GM23338 (cell line): Measurements from ENCODE around the gene GPR35. TPM values are rescaled to one million over a fixed set of nuclear protein-coding genes. Genes with fewer than 3 reads are reported as not detected.

ENCODE experiments used
- ATAC-seq: fragments of 200-7000 bp; cut with Tn5 transposase; 3 replicates; pipeline ENCODE4 v1.9.1; 2020
- DNase-seq: peaks from one replicate; pipeline ENCODE4 v3.0.0-alpha.2; 2015; ENCODE audit warnings: low spot score
- H2AFZ ChIP-seq: fragments of 200-600 bp; sonication (generic); 2 replicates; pipeline ENCODE4 v1.8.0; 2016; ENCODE audit warnings: antibody characterized with exemption, mild to moderate bottlenecking, moderate library complexity
- H3F3A ChIP-seq: fragments of 200-600 bp; sonication (generic); replicated peaks from 2 replicates; pipeline ENCODE4 v1.8.0; 2017; ENCODE audit warnings: antibody characterized with exemption, mixed run types, low read depth
- H3K27ac ChIP-seq: fragments of 200-600 bp; sonication (generic); 2 replicates; pipeline ENCODE4 v1.6.1; 2016; ENCODE audit warnings: low read depth
- H3K27me3 ChIP-seq: fragments of 200-600 bp; sonication (generic); 2 replicates; pipeline ENCODE4 v1.8.0; 2016; ENCODE audit warnings: mild to moderate bottlenecking, mixed run types, moderate library complexity; ENCODE audit not compliant: insufficient read depth
- H3K36me3 ChIP-seq: fragments of 200-600 bp; sonication (generic); 2 replicates; pipeline ENCODE4 v1.8.0; 2016; ENCODE audit warnings: mild to moderate bottlenecking; ENCODE audit not compliant: insufficient read depth
- H3K4me1 ChIP-seq: fragments of 200-600 bp; sonication (generic); 2 replicates; pipeline ENCODE4 v1.8.0; 2016; ENCODE audit warnings: mild to moderate bottlenecking, moderate library complexity; ENCODE audit not compliant: insufficient read depth
- H3K4me2 ChIP-seq: fragments of 200-600 bp; sonication (generic); 2 replicates; pipeline ENCODE4 v1.7.1; 2017; ENCODE audit warnings: mixed run types
- H3K4me3 ChIP-seq: fragments of 200-600 bp; sonication (generic); 2 replicates; pipeline ENCODE4 v1.6.1; 2016; ENCODE audit warnings: mixed run types
- H3K79me2 ChIP-seq: fragments of 200-600 bp; sonication (generic); replicated peaks from 2 replicates; pipeline ENCODE4 v1.8.0; 2017; ENCODE audit warnings: mild to moderate bottlenecking; ENCODE audit not compliant: insufficient read depth
- H3K9me2 ChIP-seq: fragments of 200-600 bp; sonication (generic); 2 replicates; pipeline ENCODE4 v1.8.0; 2017; ENCODE audit not compliant: insufficient read depth
- H4K20me1 ChIP-seq: fragments of 200-600 bp; sonication (generic); replicated peaks from 2 replicates; pipeline ENCODE4 v1.8.0; 2017; ENCODE audit warnings: mild to moderate bottlenecking; ENCODE audit not compliant: insufficient read depth
- H3K27ac Mint-ChIP-seq: 2 replicates; pipeline ENCODE4 v1.8.0; 2020; ENCODE audit warnings: inconsistent platforms, mild to moderate bottlenecking, moderate library complexity, mixed read lengths
- H3K27me3 Mint-ChIP-seq: 3 replicates; pipeline ENCODE4 v1.8.0; 2022; ENCODE audit warnings: low read depth, mild to moderate bottlenecking, moderate library complexity, mixed read lengths, inconsistent platforms; ENCODE audit not compliant: insufficient read depth, poor library complexity
- H3K36me3 Mint-ChIP-seq: 3 replicates; pipeline ENCODE4 v1.8.0; 2021; ENCODE audit warnings: low read depth, mild to moderate bottlenecking, inconsistent platforms, moderate library complexity, mixed read lengths
- H3K4me1 Mint-ChIP-seq: 3 replicates; pipeline ENCODE4 v1.8.0; 2020; ENCODE audit warnings: mild to moderate bottlenecking, inconsistent platforms, mixed read lengths
- H3K4me3 Mint-ChIP-seq: 3 replicates; pipeline ENCODE4 v1.8.0; 2021; ENCODE audit warnings: moderate library complexity, mild to moderate bottlenecking, inconsistent platforms, mixed read lengths
- H3K9me3 Mint-ChIP-seq: 3 replicates; pipeline ENCODE4 v1.8.0; 2020; ENCODE audit warnings: moderate library complexity, mild to moderate bottlenecking, inconsistent platforms, mixed read lengths
- CREB1 ChIP-seq: fragments of 250-450 bp; sonication (Bioruptor Pico); IDR thresholded peaks from 2 replicates; pipeline ENCODE4 v1.5.0; 2020; ENCODE audit warnings: low read depth, mild to moderate bottlenecking, moderate library complexity
- CTCF ChIP-seq, 2 experiments: fragments of 200-600 bp in 1 of 2; sonication (generic) in 1 of 2; conservative IDR thresholded peaks; 2 replicates each; pipeline versions ENCODE4 v1.5.1 to v1.6.1; 2016 to 2017; ENCODE audit warnings: antibody characterized with exemption in 2 of 2, low read depth in 2 of 2, mild to moderate bottlenecking in 2 of 2, moderate library complexity in 1 of 2
- ETS1 ChIP-seq: IDR thresholded peaks from 2 replicates; pipeline ENCODE4 v1.6.1; 2016; ENCODE audit warnings: antibody characterized with exemption
- EZH2 ChIP-seq: fragments of 200-600 bp; sonication (generic); IDR thresholded peaks from one replicate; pipeline ENCODE4 v1.8.0; 2017; ENCODE audit warnings: antibody characterized with exemption, mild to moderate bottlenecking, low read depth; ENCODE audit not compliant: unreplicated experiment
- EZH2phosphoT487 ChIP-seq: fragments of 200-600 bp; sonication (generic); IDR thresholded peaks from one replicate; pipeline ENCODE4 v1.8.1; 2018; ENCODE audit warnings: antibody characterized with exemption; ENCODE audit not compliant: unreplicated experiment
- JUNB ChIP-seq: IDR thresholded peaks from one replicate; pipeline ENCODE4 v1.6.1; 2016; ENCODE audit warnings: antibody characterized with exemption; ENCODE audit not compliant: unreplicated experiment
- NANOG ChIP-seq: IDR thresholded peaks from 2 replicates; pipeline ENCODE4 v1.6.1; 2016; ENCODE audit warnings: antibody characterized with exemption, borderline replicate concordance
- POLR2AphosphoS5 ChIP-seq: IDR thresholded peaks from 2 replicates; pipeline ENCODE4 v1.6.1; 2016; ENCODE audit warnings: antibody characterized with exemption, low read depth
- REST ChIP-seq: IDR thresholded peaks from one replicate; pipeline ENCODE4 v1.6.1; 2018; ENCODE audit warnings: antibody characterized with exemption; ENCODE audit not compliant: unreplicated experiment
- STAT1 ChIP-seq: IDR thresholded peaks from one replicate; pipeline ENCODE4 v1.6.1; 2016; ENCODE audit warnings: antibody characterized with exemption; ENCODE audit not compliant: unreplicated experiment
- ZNF114 ChIP-seq: fragments of 250-450 bp; sonication (Bioruptor Pico); IDR thresholded peaks from 2 replicates; pipeline ENCODE4 v1.5.0; 2020; ENCODE audit warnings: mild to moderate bottlenecking, moderate library complexity
- ZNF331 ChIP-seq: fragments of 250-450 bp; sonication (Bioruptor Pico); IDR thresholded peaks from 2 replicates; pipeline ENCODE4 v1.5.0; 2020; ENCODE audit warnings: low read depth, mild to moderate bottlenecking, moderate library complexity
- ZNF462 ChIP-seq: fragments of 250-450 bp; sonication (Bioruptor Pico); IDR thresholded peaks from 2 replicates; pipeline ENCODE4 v1.5.0; 2020; ENCODE audit warnings: mild to moderate bottlenecking, moderate library complexity
- polyA plus RNA-seq: library from polyadenylated mRNA; unstranded; fragments of >200 nt; fragmentation: Nextera tagmentation; extraction: Ambion mirVana; gene quantifications from 2 replicates; pipeline ENCODE4 v1.2.1, GENCODE V29; 2016
- total RNA-seq: library from RNA; depleted of rRNA; stranded (reverse); fragments of >200 nt; shearing (Covaris generic); gene quantifications from 2 replicates; pipeline ENCODE4 v1.2.3, GENCODE V29; 2014

GPR35 gene
- total and polyA plus RNA-seq, 2 experiments from 2014 or later = not detected

- H2AFZ ChIP-seq = no peak overlapping the region
- TF ChIP-seq REST = no peak
- TF ChIP-seq EZH2 = no peak
- TF ChIP-seq STAT1 = no peak
- TF ChIP-seq ZNF462 = no peak
- no peak for TF ChIP-seq ETS1
- no peak for TF ChIP-seq ZNF331 (CRISPR knock-in tag)
- no peak for TF ChIP-seq JUNB
- TF ChIP-seq ZNF114 (CRISPR knock-in tag) = no peak
- no peak for TF ChIP-seq EZH2phosphoT487
- TF ChIP-seq CREB1 (CRISPR knock-in tag) = no peak
- no peak for TF ChIP-seq NANOG
- TF ChIP-seq POLR2AphosphoS5 = no peak
- no peak for TF ChIP-seq CTCF (conservative IDR thresholded peaks at IDR 0.05; ENCODE audit: low read depth in 2 of 2)
- no peaks in the 10 kb centered on the region for H4K20me1 ChIP-seq
- Mint-ChIP-seq H3K4me1 (peaks cover 10% of the 10 kb centered on the region; the same call in 2 of the 3 replicates), H3K27me3 (peaks cover 9% of the 10 kb centered on the region), H3K36me3 (peaks cover 27% of the 10 kb centered on the region), H3K9me3 (peaks cover 26% of the 10 kb centered on the region), H3K4me3 (no peak overlapping the region), H3K27ac (no peak overlapping the region)
- no peaks in the 10 kb centered on the region for H3K27me3 ChIP-seq
- DNase-seq (no peak), ATAC-seq (no peak)
- H3K4me1 ChIP-seq = no peaks in the 10 kb centered on the region
- no peaks in the 10 kb centered on the region for H3K79me2 ChIP-seq
- no peak overlapping the region for H3K4me2 ChIP-seq
- no peaks in the 10 kb centered on the region for H3F3A ChIP-seq
- no peak overlapping the region for H3K4me3 ChIP-seq
- H3K9me2 ChIP-seq = no peaks in the 10 kb centered on the region
- no peak overlapping the region for H3K27ac ChIP-seq
- H3K36me3 ChIP-seq = no peaks in the 10 kb centered on the region
Measured at GRCh38 chr2:240620149-240620731, 5.0 kb upstream of the GPR35 start.
